K562 (cell line): Measurements from ENCODE around the gene PDCD10. TPM values are rescaled to one million over a fixed set of nuclear protein-coding genes. Genes with fewer than 3 reads are reported as not detected.

Experiments used
- ARID2 ChIP-seq: fragments of 450-650 bp; IDR thresholded peaks from 2 replicates; pipeline ENCODE4 v1.6.1; 2017; ENCODE audit warnings: antibody characterized with exemption, mild to moderate bottlenecking
- BDP1 ChIP-seq: IDR thresholded peaks from 3 replicates; pipeline ENCODE4 v1.6.1; 2011; ENCODE audit not compliant: insufficient read length, insufficient read depth
- CBFB ChIP-seq: sonication (generic); formaldehyde crosslinking; IDR thresholded peaks from 2 replicates; pipeline ENCODE4 v1.4.0; 2020; ENCODE audit warnings: mild to moderate bottlenecking, missing genetic modification reagents
- CBX5 ChIP-seq: IDR thresholded peaks from 2 replicates; pipeline ENCODE4 v1.6.1; 2014; ENCODE audit warnings: low read depth, borderline replicate concordance
- CXXC5 ChIP-seq: fragments of 250-450 bp; sonication (Bioruptor Pico); IDR thresholded peaks from 2 replicates; pipeline ENCODE4 v1.8.0; 2022; ENCODE audit warnings: inconsistent platforms, mild to moderate bottlenecking, moderate library complexity
- SREBF2 ChIP-seq: sonication (generic); formaldehyde crosslinking; IDR thresholded peaks from 2 replicates; pipeline ENCODE4 v1.4.0; 2020; ENCODE audit warnings: mild to moderate bottlenecking, missing genetic modification reagents
- THAP7 ChIP-seq: fragments of 250-450 bp; sonication (Bioruptor Pico); IDR thresholded peaks from 2 replicates; pipeline ENCODE4 v1.5.0; 2021
- THRB ChIP-seq: fragments of 450-650 bp; formaldehyde crosslinking; conservative IDR thresholded peaks from 2 replicates; pipeline ENCODE4 v1.4.0; 2022; ENCODE audit warnings: mild to moderate bottlenecking, missing genetic modification characterization
- ZEB2 ChIP-seq: fragments of 450-650 bp; IDR thresholded peaks from 2 replicates; pipeline ENCODE4 v1.6.1; 2016
- ZNF232 ChIP-seq: sonication (generic); formaldehyde crosslinking; IDR thresholded peaks from 2 replicates; pipeline ENCODE4 v1.8.0; 2022; ENCODE audit warnings: mild to moderate bottlenecking, missing genetic modification reagents
- ZNF282 ChIP-seq: sonication (generic); formaldehyde crosslinking; IDR thresholded peaks from 2 replicates; pipeline ENCODE4 v1.8.1; 2023; ENCODE audit warnings: missing genetic modification reagents
- ZNF3 ChIP-seq: fragments of 250-450 bp; sonication (Bioruptor Pico); IDR thresholded peaks from 2 replicates; pipeline ENCODE4 v1.5.0; 2021; ENCODE audit warnings: mild to moderate bottlenecking, moderate library complexity
- ZNF57 ChIP-seq: fragments of 450-650 bp; formaldehyde crosslinking; IDR thresholded peaks from 2 replicates; pipeline ENCODE4 v1.4.0; 2020; ENCODE audit warnings: mild to moderate bottlenecking, moderate library complexity
- ZNF699 ChIP-seq: fragments of 250-450 bp; sonication (Bioruptor Pico); IDR thresholded peaks from 2 replicates; pipeline ENCODE4 v1.8.0; 2021; ENCODE audit warnings: mild to moderate bottlenecking, moderate library complexity; ENCODE audit not compliant: insufficient replicate concordance
- polyA plus RNA-seq, 8 experiments: library from polyadenylated mRNA; depleted of rRNA in 4 of 8; stranded (reverse) in 5 of 8; unstranded in 3 of 8; fragments of >200 nt; fragmentation: Nextera tagmentation in 2 of 8; fragmentation: Illumina TruSeq in 1 of 8; extraction: Ambion mirVana in 2 of 8; extraction: Trizol in 1 of 8; gene quantifications; 2 replicates each; pipeline versions ENCODE4 v1.2.1 to v1.2.3, GENCODE V29; 2011 to 2014; ENCODE audit warnings: inconsistent platforms in 1 of 8, missing spikeins in 1 of 8
- total RNA-seq, 7 experiments: library from RNA; depleted of rRNA in 6 of 7; stranded (reverse); fragments of >200 nt in 6 of 7; fragmentation: Illumina TruSeq in 2 of 7; extraction: Trizol in 2 of 7; gene quantifications; 2 replicates each; pipeline versions ENCODE4 v1.2.1 to v1.2.3, GENCODE V29; 2011 to 2021; ENCODE audit warnings: low replicate concordance in 1 of 7
- TF ChIP-seq, protein P1 (sequence below): fragments of 250-450 bp; sonication (Bioruptor Pico); IDR thresholded peaks from 2 replicates; pipeline ENCODE4 v1.4.0; 2020; ENCODE audit warnings: mild to moderate bottlenecking, moderate library complexity

The PDCD10 gene
- total and polyA plus RNA-seq, 9 of the 15 experiments (the other 6 are each of a cell fraction or from before 2014, with no cell fraction given): 121 to 476 (median 232) TPM

DNA sequence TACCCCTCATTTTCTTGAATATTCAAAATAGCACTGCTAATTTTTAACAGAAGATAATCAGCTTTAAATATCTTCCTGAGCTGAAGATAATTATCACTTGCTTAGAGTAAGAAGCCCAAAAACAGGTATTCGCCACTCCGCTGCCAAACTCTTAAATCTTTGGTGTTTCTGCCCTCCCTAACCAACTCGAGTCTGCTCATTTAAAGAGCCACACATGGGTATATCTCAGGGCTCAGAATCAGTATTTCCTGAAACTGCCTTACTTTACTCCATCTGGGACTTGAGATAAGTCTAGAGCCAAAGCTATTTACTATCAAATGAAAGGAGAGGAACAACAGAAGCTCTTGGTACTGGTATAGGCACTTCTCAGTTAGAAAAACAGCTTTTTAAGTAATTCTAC lies 10.8 kb downstream of the PDCD10 start (continued):
- TF ChIP-seq CXXC5 (CRISPR knock-in tag) (no peak), ZNF57 (CRISPR knock-in tag) (no peak), SREBF2 (CRISPR knock-in tag) (no peak), CBX5 (no peak), ZEB2 (no peak), ZNF699 (CRISPR knock-in tag) (no peak), ZNF232 (no peak), ZNF282 (CRISPR knock-in tag) (no peak), BDP1 (no peak), ARID2 (no peak), THRB (no peak), ZNF3 (CRISPR knock-in tag) (no peak), CBFB (CRISPR knock-in tag) (no peak), THAP7 (CRISPR knock-in tag) (no peak)
- TF ChIP-seq, protein P1, sequence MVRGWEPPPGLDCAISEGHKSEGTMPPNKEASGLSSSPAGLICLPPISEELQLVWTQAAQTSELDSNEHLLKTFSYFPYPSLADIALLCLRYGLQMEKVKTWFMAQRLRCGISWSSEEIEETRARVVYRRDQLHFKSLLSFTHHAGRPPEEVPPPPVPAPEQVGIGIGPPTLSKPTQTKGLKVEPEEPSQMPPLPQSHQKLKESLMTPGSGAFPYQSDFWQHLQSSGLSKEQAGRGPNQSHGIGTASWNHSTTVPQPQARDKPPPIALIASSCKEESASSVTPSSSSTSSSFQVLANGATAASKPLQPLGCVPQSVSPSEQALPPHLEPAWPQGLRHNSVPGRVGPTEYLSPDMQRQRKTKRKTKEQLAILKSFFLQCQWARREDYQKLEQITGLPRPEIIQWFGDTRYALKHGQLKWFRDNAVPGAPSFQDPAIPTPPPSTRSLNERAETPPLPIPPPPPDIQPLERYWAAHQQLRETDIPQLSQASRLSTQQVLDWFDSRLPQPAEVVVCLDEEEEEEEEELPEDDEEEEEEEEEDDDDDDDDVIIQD (CRISPR knock-in tag): no peak
